GM21528 (cell line): ENCODE data around the gene KRTAP19-8.

ENCODE experiments used
- ATAC-seq: cut with Tn5 transposase; IDR thresholded peaks from one replicate; pipeline ENCODE4 v1.9.1; 2021; ENCODE audit warnings: mild to moderate bottlenecking, moderate library complexity; ENCODE audit not compliant: unreplicated experiment, low FRiP score

Gene KRTAP19-8

DNA sequence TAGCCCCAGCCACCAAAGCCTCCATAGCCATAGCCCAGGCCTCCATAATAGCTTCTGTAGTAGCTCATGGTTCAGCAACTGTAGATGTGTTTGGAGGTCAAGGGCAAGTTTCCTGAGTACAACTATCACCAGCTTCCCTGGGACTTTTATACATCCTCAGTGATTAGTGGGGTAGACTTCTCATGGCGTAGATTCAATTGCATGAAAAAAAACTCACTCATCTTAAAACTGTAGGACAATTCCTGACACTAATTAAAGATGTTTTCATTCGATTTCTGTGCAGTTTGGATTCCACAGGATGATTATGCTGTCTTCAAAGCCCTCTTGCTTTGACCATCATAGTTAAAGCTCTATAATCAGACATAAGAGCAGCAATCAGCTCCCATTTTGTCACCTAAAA lies at the start of gene KRTAP19-8:
KRTAP19-8 (minus strand) TSS at position 101 of the 400 bp plus-strand sequence; CDS start at position 68, 33 bp downstream.
- no peak for ATAC-seq

DNA sequence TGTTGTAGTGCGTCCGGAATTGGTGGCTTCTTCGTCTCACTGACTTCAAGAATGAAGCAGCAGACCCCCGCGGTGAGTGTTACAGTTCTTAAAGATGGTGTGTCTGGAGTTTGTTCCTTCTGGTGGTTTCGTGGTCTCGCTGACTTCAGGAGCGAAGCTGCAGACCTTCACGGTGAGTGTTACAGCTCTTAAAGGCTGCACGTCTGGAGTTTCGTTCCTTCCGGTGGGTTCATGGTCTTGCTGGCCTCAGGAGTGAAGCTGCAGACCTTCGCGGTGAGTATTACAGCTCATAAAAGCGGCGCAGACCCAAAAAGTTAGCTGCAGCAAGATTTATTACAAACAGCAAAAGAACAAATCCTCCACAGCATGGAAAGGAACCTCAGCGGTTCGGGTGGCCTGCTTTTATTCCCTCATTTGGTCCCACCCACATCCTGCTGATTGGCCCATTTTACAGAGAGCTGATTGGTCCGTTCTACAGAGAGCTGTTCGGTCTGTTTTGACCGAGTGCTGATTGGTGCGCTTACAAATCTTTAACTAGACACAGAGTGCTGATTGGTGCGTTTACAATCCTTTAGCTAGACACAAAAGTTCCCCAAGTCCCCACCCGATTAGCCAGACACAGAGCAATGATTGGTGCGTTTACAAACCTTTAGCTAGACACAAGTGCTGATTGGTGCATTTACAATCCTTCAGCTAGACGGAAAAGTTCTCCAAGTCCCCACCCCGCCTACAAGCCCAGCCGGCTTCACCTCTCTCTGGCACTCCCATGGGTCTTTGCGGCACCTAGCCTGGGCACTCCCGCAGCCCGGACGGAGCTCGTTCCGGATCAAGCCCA lies 49.6 kb upstream of the KRTAP19-8 start:
- ATAC-seq: no peak

- ATAC-seq: no peak
Measured at GRCh38 chr21:31084689-31085088, 46.4 kb upstream of the KRTAP19-8 start.

DNA sequence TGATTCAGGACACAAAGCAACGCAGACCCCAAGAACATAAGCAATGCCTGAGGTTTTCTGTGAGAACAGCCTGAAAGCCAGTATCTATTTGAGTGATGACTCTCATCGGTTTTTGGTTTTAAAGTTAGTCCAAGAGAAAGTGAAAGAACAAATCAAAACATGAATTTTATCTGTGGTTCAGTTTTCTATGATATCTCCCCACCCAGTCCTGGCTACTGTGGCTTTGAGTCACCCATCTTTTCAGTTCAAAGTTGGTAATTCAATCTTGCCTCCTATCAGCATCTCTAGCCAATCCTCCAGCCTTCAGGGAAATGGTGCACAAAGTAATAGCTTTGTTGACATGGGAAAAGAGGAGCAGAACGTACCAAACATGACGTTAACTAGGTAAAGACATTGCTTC lies 40.5 kb upstream of the KRTAP19-8 start:
- ATAC-seq: peak; percentile 82

GRCh38 chr21:31078216-31078615 lies 39.9 kb upstream of the KRTAP19-8 start:
- peak; percentile 35 for ATAC-seq

DNA sequence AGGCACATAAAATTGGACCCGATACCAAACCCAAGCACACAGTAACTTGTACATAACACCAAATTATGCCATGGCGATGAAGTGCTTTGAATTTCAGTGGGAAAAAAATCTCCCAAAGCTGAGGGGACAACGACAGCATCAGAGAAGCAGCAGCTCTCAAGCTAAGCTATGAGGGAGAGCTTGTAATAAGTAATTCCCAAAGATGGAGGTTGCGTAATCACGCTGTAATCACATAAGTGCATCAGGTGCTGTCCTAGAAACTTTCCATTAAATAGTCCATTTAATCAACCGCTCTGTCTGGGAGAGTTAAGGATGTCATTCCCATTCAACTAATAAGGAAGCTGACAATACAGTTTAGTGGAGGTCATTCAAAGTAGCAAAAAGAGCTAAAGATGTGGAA lies 37.6 kb upstream of the KRTAP19-8 start:
- ATAC-seq: no peak

DNA sequence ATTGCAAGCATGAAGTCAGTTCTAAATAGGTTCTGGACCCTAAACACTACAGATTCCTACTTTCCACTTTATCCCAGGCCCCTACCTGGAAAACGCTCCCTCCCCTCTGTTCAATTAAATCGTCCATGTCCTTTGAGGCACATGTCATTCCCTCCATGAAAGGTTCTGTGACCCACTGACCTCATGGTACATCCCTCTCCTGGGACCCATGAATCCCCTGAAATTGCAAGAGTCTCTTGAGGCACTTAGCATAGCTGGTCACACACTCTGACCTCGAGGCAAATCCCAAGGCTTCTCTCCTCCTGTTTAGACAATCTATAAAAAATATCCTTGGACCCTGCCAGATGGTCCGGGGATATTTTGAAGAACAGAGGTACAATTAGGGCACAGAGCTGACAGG lies 34.3 kb upstream of the KRTAP19-8 start:
- no peak for ATAC-seq

DNA sequence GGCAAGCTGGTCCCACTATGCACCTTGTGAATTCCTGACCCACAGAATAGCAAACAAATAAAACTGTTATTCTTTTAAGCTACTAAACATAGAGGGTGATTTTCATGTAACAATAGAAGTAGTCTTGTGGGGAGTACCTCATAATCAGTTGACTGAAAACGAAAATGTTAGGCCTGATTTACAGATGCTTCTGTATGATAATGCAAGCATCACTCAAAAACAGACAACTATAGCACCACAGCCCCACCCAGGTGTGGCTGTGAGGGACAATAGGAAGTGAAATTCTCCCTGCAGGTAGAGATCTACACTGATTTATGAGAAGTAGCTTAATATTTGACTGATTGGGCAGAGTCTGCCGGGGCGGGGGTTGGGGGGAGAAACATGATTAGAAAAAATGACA lies 26.5 kb upstream of the KRTAP19-8 start:
- ATAC-seq: no peak

- no peak for ATAC-seq
Measured at GRCh38 chr21:31052489-31053142, 14.3 kb upstream of the KRTAP19-8 start.

DNA sequence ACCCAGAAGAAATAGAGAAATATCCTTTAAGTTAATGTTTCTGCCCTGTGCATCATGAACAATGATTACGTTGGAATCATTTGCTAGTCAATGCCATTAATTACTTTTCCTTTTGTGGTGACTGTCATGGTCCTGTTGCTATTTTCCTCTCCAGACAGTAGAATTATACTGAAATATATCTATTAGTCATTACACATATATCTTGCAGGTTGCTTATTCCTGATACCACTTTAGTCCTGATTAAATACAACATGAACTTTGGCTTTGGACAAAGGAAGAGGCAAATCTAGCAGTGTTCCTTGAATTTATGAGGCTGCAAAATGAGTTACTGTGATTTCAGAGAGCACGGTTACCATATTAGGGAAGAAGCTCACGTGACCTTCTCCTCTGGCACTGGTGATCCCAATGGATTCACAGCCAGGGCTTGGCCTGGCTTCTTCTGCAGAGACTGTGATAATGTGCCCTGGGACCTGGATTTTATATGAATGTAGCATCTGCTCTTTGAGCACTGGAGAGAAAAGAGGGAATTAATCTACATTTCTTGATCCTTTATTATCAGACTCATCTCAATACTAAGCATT lies 12.4 kb upstream of the KRTAP19-8 start:
- ATAC-seq: no peak

GRCh38 chr21:31045841-31046240 lies 7.6 kb upstream of the KRTAP19-8 start:
- ATAC-seq: no peak

DNA sequence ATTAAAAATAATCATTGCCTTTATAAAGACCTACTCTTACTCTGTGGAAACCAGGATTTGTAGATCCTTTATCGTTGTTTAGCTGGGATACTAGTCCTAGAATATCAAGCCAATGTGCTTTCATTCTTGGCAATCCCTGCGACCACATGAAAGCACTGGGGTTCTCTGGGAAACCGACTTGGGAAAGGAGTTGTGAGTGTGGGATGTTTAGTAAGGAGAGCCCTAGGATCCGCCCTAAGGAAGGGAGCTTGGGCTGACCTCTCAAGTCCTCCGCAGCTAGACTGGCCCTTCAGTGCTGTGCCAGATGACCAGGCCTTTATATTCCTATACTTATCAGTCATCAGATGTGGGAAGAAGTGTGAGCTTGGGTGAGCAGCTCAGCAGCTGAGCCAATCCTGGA lies 5.2 kb upstream of the KRTAP19-8 start:
- no peak for ATAC-seq

DNA sequence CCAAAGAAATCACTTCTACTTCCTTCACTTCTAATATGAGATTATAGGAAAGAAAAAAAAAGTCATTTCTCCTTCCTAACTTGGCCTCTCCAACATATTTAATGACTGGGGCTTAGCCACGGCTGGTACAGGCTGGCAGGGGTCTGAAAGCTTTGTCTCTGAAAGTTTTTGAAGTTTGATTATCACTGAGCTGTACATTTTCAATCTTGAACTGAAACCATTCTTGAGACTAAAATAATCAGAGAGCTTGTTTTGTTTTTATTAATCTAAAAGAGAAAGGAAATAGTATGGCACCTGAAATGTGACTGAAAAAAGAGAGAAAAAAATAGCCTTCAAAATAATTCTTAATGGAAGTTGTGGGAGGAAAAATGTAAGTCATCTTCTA lies 3.8 kb upstream of the KRTAP19-8 start:
- ATAC-seq: no peak

- ATAC-seq: no peak
Measured at GRCh38 chr21:31041295-31042079, 3.2 kb upstream of the KRTAP19-8 start.

- no peak for ATAC-seq
Measured at GRCh38 chr21:31034378-31034777, 3.9 kb downstream of the KRTAP19-8 start.

DNA sequence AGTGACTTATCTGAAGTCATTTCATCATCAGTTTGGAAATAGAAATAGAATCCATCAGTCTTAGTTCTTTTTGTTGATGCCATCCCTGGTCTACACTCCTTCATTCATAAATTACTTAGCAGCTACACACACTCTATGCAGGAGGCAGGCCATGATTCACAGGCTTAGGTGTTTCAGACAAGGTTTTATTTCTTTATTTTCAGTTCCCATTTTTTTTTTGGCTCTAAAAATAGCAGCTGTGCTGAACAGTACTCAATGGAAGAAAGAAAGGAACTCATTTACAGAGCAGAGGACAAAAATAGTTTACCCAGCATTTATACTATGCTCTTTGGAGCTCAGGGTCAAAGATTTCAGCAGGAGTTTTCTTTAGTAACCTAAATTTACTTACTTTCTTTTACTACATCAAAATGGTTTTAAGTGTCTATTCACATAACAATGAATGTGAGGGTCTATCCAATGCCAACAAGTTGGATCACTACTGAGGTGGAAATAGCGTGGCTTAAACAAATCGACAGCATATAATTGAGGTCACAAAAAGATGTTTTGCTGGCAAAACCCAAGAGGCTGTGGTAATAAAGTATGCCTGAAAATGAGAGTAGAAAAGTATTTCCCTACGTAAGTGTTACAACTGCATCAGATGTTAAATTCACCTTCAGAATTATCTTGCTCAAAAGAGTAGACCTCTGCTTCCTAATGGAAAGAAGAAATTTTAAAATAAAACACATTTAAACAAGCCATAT lies 7.7 kb downstream of the KRTAP19-8 start:
- ATAC-seq: peak; percentile 83

DNA sequence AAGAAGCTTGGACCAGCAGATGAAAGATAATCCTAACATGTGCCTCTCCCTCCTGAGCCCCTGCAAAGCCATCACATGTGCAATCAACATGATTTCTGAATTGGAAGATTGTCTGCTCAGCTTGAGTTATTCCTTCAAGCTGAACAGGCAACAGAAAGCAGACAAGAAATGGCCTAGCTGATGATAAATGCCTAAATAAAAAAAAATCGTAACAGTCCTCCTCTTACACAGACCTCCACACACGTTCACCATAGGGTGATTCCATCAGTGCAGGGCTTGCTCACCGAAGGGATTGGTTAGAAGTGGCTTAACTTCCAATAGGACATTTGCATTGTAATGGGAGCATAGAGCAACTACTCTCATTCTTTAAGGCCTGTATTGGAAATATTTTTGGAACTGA lies 14.6 kb downstream of the KRTAP19-8 start:
- ATAC-seq: no peak

- no peak for ATAC-seq
Measured at GRCh38 chr21:31022306-31022705, 16.0 kb downstream of the KRTAP19-8 start.

DNA sequence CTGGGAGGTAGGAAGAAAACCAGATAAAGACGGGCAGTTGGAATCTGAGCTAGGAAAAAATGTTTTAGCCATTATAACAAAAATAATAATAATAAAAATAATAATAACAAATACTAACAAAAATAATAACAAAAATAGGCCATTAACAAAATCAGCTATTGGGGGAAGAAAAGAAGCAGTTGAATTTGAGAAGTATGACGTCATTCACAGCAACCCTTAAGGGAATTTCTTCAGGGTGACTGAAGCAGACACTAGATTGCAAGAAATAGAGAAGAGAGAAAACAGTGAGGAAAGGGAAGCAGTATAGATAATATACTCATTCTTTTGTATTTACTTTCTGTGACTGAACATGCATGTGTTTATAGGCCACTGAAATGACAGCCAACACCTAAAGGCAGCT lies 20.0 kb downstream of the KRTAP19-8 start:
- no peak for ATAC-seq

- ATAC-seq: no peak
Measured at GRCh38 chr21:31014891-31015290, 23.4 kb downstream of the KRTAP19-8 start.
